WI38 (cell line): ENCODE measurements around the gene ZNF746.
"Not testable (repeated sequence)": the region's sequence is repeated elsewhere in the genome, so short reads cannot be mapped to it uniquely, and the experiment has no call there.

Experiments used
- H3K4me3 ChIP-seq: 2 replicates; pipeline ENCODE4 v1.5.1; 2011; ENCODE audit warnings: low read depth, mild to moderate bottlenecking, control low read depth, low read length
- CTCF ChIP-seq: IDR thresholded peaks from 2 replicates; pipeline ENCODE4 v1.5.1; 2012; ENCODE audit warnings: low read depth, mild to moderate bottlenecking, control low read depth, low read length

Gene ZNF746

GRCh38 chr7:149450821-149451220 lies 46.8 kb downstream of the ZNF746 start:
- TF ChIP-seq CTCF, result no peak
- no peak overlapping the region for H3K4me3 ChIP-seq

GRCh38 chr7:149449897-149450296 lies 47.7 kb downstream of the ZNF746 start:
- no peak for TF ChIP-seq CTCF
- H3K4me3 ChIP-seq, result no peak overlapping the region

GRCh38 chr7:149448961-149449360 lies 48.6 kb downstream of the ZNF746 start:
- H3K4me3 ChIP-seq, result no peak overlapping the region
- no peak for TF ChIP-seq CTCF

- H3K4me3 ChIP-seq, result not testable (repeated sequence)
These were observed 51.6 kb downstream of the ZNF746 start for GRCh38 chr7:149446026-149446425.

GRCh38 chr7:149444287-149444686 lies 53.3 kb downstream of the ZNF746 start:
- TF ChIP-seq CTCF, result no peak

GRCh38 chr7:149443523-149443922 lies 54.1 kb downstream of the ZNF746 start:
- TF ChIP-seq CTCF, result no peak

More at GRCh38 chr7:149444287-149444686, 53.3 kb downstream of the ZNF746 start:
- no peak overlapping the region for H3K4me3 ChIP-seq

GRCh38 chr7:149442924-149443323 lies 54.7 kb downstream of the ZNF746 start:
- no peak for TF ChIP-seq CTCF
- H3K4me3 ChIP-seq, result no peak overlapping the region

More at GRCh38 chr7:149443523-149443922, 54.1 kb downstream of the ZNF746 start:
- no peak overlapping the region for H3K4me3 ChIP-seq

- no peak for TF ChIP-seq CTCF
- no peak overlapping the region for H3K4me3 ChIP-seq
These were observed 57.4 kb downstream of the ZNF746 start for GRCh38 chr7:149440222-149440621.
